Peyer's patch (tissue), 4 donors: ENCODE measurements around the gene DLGAP1. TPM values are rescaled to one million over a fixed set of nuclear protein-coding genes. Genes with fewer than 3 reads are reported as not detected.

ENCODE experiments used
- DNase-seq, 3 donors: peaks; one replicate each; pipeline ENCODE4 v3.0.0-alpha.2; 2017 to 2019
- H3K27ac ChIP-seq, 4 donors: fragments of 200-600 bp; sonication (generic); one replicate each; pipeline ENCODE4 v1.5.1; 2016 to 2019
- H3K27me3 ChIP-seq, 2 donors: fragments of 200-600 bp; sonication (generic); one replicate each; pipeline ENCODE4 v1.5.1; 2019
- H3K36me3 ChIP-seq, 3 donors: fragments of 200-600 bp; sonication (generic); one replicate each; pipeline ENCODE4 v1.5.1; 2016 to 2019
- H3K4me1 ChIP-seq, 4 donors: fragments of 200-600 bp; sonication (generic); one replicate each; pipeline ENCODE4 v1.5.1; 2016 to 2019
- H3K4me3 ChIP-seq, 4 donors: fragments of 200-600 bp; sonication (generic); 1 replicate in 3 of 4; 2 replicates in 1 of 4; pipeline ENCODE4 v1.5.1; 2016 to 2019; ENCODE audit warnings: mild to moderate bottlenecking in 1 of 4
- H3K9me3 ChIP-seq, 4 donors: fragments of 200-600 bp; sonication (generic); one replicate each; pipeline ENCODE4 v1.5.1; 2016 to 2019; ENCODE audit warnings: mild to moderate bottlenecking in 1 of 4
- CTCF ChIP-seq, 6 experiments: fragments of 450-650 bp in 4 of 6; fragments of 200-600 bp in 2 of 6; sonication (generic) in 1 of 6; IDR thresholded peaks; one replicate each; pipeline ENCODE4 v1.5.1; 2017 to 2019; ENCODE audit warnings: antibody characterized with exemption in 6 of 6, mild to moderate bottlenecking in 3 of 6, moderate library complexity in 1 of 6
- POLR2A ChIP-seq, 2 donors: fragments of 450-650 bp; IDR thresholded peaks; one replicate each; pipeline ENCODE4 v1.5.1; 2017; ENCODE audit warnings: antibody characterized with exemption in 2 of 2, mild to moderate bottlenecking in 2 of 2, moderate library complexity in 2 of 2
- total RNA-seq, 4 donors: library from RNA; depleted of rRNA; stranded (reverse); fragments of >200 nt; gene quantifications; one replicate each; pipeline ENCODE4 v1.1.0, GENCODE V29; 2016

DLGAP1 gene
- total RNA-seq, 4 donors from 2014 or later: 0.53 to 4.1 (median 2.1) TPM

GRCh38 chr18:3798032-3798431, 657.1 kb downstream of the DLGAP1 start:
- Histone ChIP-seq H3K4me3 (no peak overlapping the region), H3K27me3 (no peaks in the 10 kb centered on the region), H3K36me3 (no peaks in the 10 kb centered on the region), H3K27ac (no peak overlapping the region), H3K4me1 (no peaks in the 10 kb centered on the region), H3K9me3 (no peaks in the 10 kb centered on the region)
- no peak for DNase-seq
- TF ChIP-seq POLR2A (IDR thresholded peaks at IDR 0.05) (no peak), CTCF (IDR thresholded peaks at IDR 0.05) (no peak)

GRCh38 chr18:3796434-3796833, 658.7 kb downstream of the DLGAP1 start:
- Histone ChIP-seq H3K4me1 (no peaks in the 10 kb centered on the region), H3K27ac (no peak overlapping the region), H3K9me3 (no peaks in the 10 kb centered on the region), H3K36me3 (no peaks in the 10 kb centered on the region), H3K4me3 (no peak overlapping the region), H3K27me3 (no peaks in the 10 kb centered on the region)
- TF ChIP-seq POLR2A (IDR thresholded peaks at IDR 0.05) (no peak), CTCF (IDR thresholded peaks at IDR 0.05) (no peak)
- no peak for DNase-seq

- no peak for DNase-seq
- H3K27ac ChIP-seq: no peak overlapping the region
- no peaks in the 10 kb centered on the region for H3K9me3 ChIP-seq
- H3K27me3 ChIP-seq: no peaks in the 10 kb centered on the region
- no peaks in the 10 kb centered on the region for H3K4me1 ChIP-seq
- H3K4me3 ChIP-seq: no peak overlapping the region
- H3K36me3 ChIP-seq: no peaks in the 10 kb centered on the region
- no peak for TF ChIP-seq POLR2A (IDR thresholded peaks at IDR 0.05)
- no peak for TF ChIP-seq CTCF (IDR thresholded peaks at IDR 0.05)
Observed at GRCh38 chr18:3794537-3795348, 660.4 kb downstream of the DLGAP1 start.

GRCh38 chr18:3793545-3793944, 661.6 kb downstream of the DLGAP1 start:
- Histone ChIP-seq H3K9me3 (no peaks in the 10 kb centered on the region), H3K27me3 (no peaks in the 10 kb centered on the region), H3K4me3 (no peak overlapping the region), H3K36me3 (no peaks in the 10 kb centered on the region), H3K4me1 (no peaks in the 10 kb centered on the region), H3K27ac (no peak overlapping the region)
- no peak for TF ChIP-seq POLR2A (IDR thresholded peaks at IDR 0.05)
- TF ChIP-seq CTCF (IDR thresholded peaks at IDR 0.05): no peak
- no peak for DNase-seq

GRCh38 chr18:3793111-3793510, 662.0 kb downstream of the DLGAP1 start:
- no peak overlapping the region for H3K27ac ChIP-seq
- DNase-seq: no peak
- TF ChIP-seq POLR2A (IDR thresholded peaks at IDR 0.05): no peak
- no peak for TF ChIP-seq CTCF (IDR thresholded peaks at IDR 0.05)
- no peak overlapping the region for H3K4me3 ChIP-seq
- H3K9me3 ChIP-seq: no peaks in the 10 kb centered on the region
- H3K36me3 ChIP-seq: no peaks in the 10 kb centered on the region
- no peaks in the 10 kb centered on the region for H3K27me3 ChIP-seq
- H3K4me1 ChIP-seq: no peaks in the 10 kb centered on the region
